GM19043 (cell line): ENCODE measurements around the gene BARX1.
"Not testable (repeated sequence)": the region's sequence is repeated elsewhere in the genome, so short reads cannot be mapped to it uniquely, and the experiment has no call there.

Experiments used
- ATAC-seq: cut with Tn5 transposase; IDR thresholded peaks from one replicate; pipeline ENCODE4 v1.9.1; 2021; ENCODE audit warnings: low read depth; ENCODE audit not compliant: unreplicated experiment

BARX1 gene

GRCh38 chr9:93952784-93953495 lies 2.2 kb downstream of the BARX1 start:
- ATAC-seq: no peak

- ATAC-seq: no peak
Observed at GRCh38 chr9:93952119-93952783, 2.9 kb downstream of the BARX1 start.

- no peak for ATAC-seq
Observed at GRCh38 chr9:93951655-93952118, 3.5 kb downstream of the BARX1 start.

- no peak for ATAC-seq
Observed at GRCh38 chr9:93950619-93951601, 4.2 kb downstream of the BARX1 start.

- no peak for ATAC-seq
Observed at GRCh38 chr9:93949694-93950449, 5.3 kb downstream of the BARX1 start.

GRCh38 chr9:93949073-93949693 lies 6.0 kb downstream of the BARX1 start:
- ATAC-seq: no peak

- ATAC-seq: no peak
Observed at GRCh38 chr9:93948441-93949072, 6.6 kb downstream of the BARX1 start.

GRCh38 chr9:93947409-93948070 lies 7.6 kb downstream of the BARX1 start:
- no peak for ATAC-seq

GRCh38 chr9:93946338-93946712 lies 8.8 kb downstream of the BARX1 start:
- ATAC-seq: no peak

- ATAC-seq: no peak
Observed at GRCh38 chr9:93945400-93946337, 9.5 kb downstream of the BARX1 start.

- ATAC-seq: no peak
Observed at GRCh38 chr9:93944011-93944410, 11.1 kb downstream of the BARX1 start.

- no peak for ATAC-seq
Observed at GRCh38 chr9:93942161-93942560, 13.0 kb downstream of the BARX1 start.

- no peak for ATAC-seq
Observed at GRCh38 chr9:93941493-93941892, 13.7 kb downstream of the BARX1 start.

GRCh38 chr9:93940951-93941350 lies 14.2 kb downstream of the BARX1 start:
- ATAC-seq: no peak

GRCh38 chr9:93939589-93939988 lies 15.6 kb downstream of the BARX1 start:
- not testable (repeated sequence) for ATAC-seq

GRCh38 chr9:93937193-93937592 lies 18.0 kb downstream of the BARX1 start:
- ATAC-seq: no peak

GRCh38 chr9:93931905-93932304 lies 23.2 kb downstream of the BARX1 start:
- no peak for ATAC-seq

- no peak for ATAC-seq
Observed at GRCh38 chr9:93930070-93930469, 25.1 kb downstream of the BARX1 start.
